DND-41 (cell line): ENCODE measurements around the gene TMEM38A.

Source experiments
- ATAC-seq: fragments of 200-7000 bp; cut with Tn5 transposase; 3 replicates; pipeline ENCODE4 v1.9.1; 2021; ENCODE audit warnings: low read depth; ENCODE audit not compliant: insufficient read depth
- DNase-seq: peaks from one replicate; pipeline ENCODE4 v3.0.0-alpha.2; 2020
- H2AFZ ChIP-seq: 2 replicates; pipeline ENCODE4 v1.6.0; 2012; ENCODE audit warnings: low read depth, low read length
- H3K27ac ChIP-seq: 2 replicates; pipeline ENCODE4 v1.5.1; 2012; ENCODE audit warnings: low read length, inconsistent platforms
- H3K27me3 ChIP-seq: fragments of 200-600 bp; sonication (generic); 2 replicates; pipeline ENCODE4 v1.6.0; 2012; ENCODE audit warnings: low read length, mild to moderate bottlenecking, inconsistent platforms; ENCODE audit not compliant: insufficient read depth, poor library complexity
- H3K36me3 ChIP-seq: 2 replicates; pipeline ENCODE4 v1.5.1; 2012; ENCODE audit warnings: low read length, inconsistent platforms; ENCODE audit not compliant: insufficient read depth
- H3K4me1 ChIP-seq: 2 replicates; pipeline ENCODE4 v1.5.1; 2012; ENCODE audit warnings: mild to moderate bottlenecking, low read length; ENCODE audit not compliant: insufficient read depth
- H3K4me2 ChIP-seq: 2 replicates; pipeline ENCODE4 v1.6.0; 2012; ENCODE audit warnings: mild to moderate bottlenecking, moderate library complexity, low read length, inconsistent platforms; ENCODE audit not compliant: insufficient read depth
- H3K4me3 ChIP-seq, 2 experiments: fragments of 200-600 bp in 1 of 2; shearing (Covaris generic) in 1 of 2; 2 replicates each; pipeline ENCODE4 v1.5.1; 2012 to 2016; ENCODE audit warnings: inconsistent platforms in 2 of 2, low read length in 2 of 2, mild to moderate bottlenecking in 2 of 2, low read depth in 1 of 2, moderate library complexity in 1 of 2
- H3K79me2 ChIP-seq: 2 replicates; pipeline ENCODE4 v1.6.0; 2012; ENCODE audit warnings: low read length, inconsistent platforms; ENCODE audit not compliant: insufficient read depth
- H3K9ac ChIP-seq: 2 replicates; pipeline ENCODE4 v1.6.0; 2012; ENCODE audit warnings: low read depth, mild to moderate bottlenecking, inconsistent platforms, low read length, moderate library complexity
- H3K9me3 ChIP-seq: 2 replicates; pipeline ENCODE4 v1.5.1; 2012; ENCODE audit warnings: low read length, moderate library complexity, mild to moderate bottlenecking, inconsistent platforms; ENCODE audit not compliant: insufficient read depth, severe bottlenecking
- H4K20me1 ChIP-seq: 2 replicates; pipeline ENCODE4 v1.6.0; 2012; ENCODE audit warnings: low read length; ENCODE audit not compliant: insufficient read depth
- EZH2 ChIP-seq: IDR thresholded peaks from 3 replicates; pipeline ENCODE4 v1.6.1; 2012; ENCODE audit warnings: borderline replicate concordance, low read depth, mild to moderate bottlenecking, moderate library complexity, low read length, inconsistent platforms; ENCODE audit not compliant: severe bottlenecking
- TF ChIP-seq, protein P1 (sequence below): IDR thresholded peaks from 2 replicates; pipeline ENCODE4 v1.5.1; 2012; ENCODE audit warnings: borderline replicate concordance, low read length, moderate library complexity, mild to moderate bottlenecking; ENCODE audit not compliant: poor library complexity, severe bottlenecking; ENCODE audit errors: extremely low read depth

Gene TMEM38A

GRCh38 chr19:16628984-16629691 lies 31.8 kb upstream of the TMEM38A start:
- Histone ChIP-seq H3K9me3 (no peaks in the 10 kb centered on the region), H4K20me1 (peaks cover 36% of the 10 kb centered on the region), H3K27ac (peak overlapping the region; percentile 99), H3K9ac (peak overlapping the region; percentile 99), H3K79me2 (peaks cover 69% of the 10 kb centered on the region), H3K27me3 (no peaks in the 10 kb centered on the region), H3K36me3 (peaks cover 57% of the 10 kb centered on the region), H3K4me1 (peaks cover 47% of the 10 kb centered on the region), H3K4me3 (peak overlapping the region; percentile 79 to 89; a peak in 3 of 4 replicates), H3K4me2 (peak overlapping the region; percentile 78), H2AFZ (peak overlapping the region; percentile 95)
- TF ChIP-seq, protein P1, sequence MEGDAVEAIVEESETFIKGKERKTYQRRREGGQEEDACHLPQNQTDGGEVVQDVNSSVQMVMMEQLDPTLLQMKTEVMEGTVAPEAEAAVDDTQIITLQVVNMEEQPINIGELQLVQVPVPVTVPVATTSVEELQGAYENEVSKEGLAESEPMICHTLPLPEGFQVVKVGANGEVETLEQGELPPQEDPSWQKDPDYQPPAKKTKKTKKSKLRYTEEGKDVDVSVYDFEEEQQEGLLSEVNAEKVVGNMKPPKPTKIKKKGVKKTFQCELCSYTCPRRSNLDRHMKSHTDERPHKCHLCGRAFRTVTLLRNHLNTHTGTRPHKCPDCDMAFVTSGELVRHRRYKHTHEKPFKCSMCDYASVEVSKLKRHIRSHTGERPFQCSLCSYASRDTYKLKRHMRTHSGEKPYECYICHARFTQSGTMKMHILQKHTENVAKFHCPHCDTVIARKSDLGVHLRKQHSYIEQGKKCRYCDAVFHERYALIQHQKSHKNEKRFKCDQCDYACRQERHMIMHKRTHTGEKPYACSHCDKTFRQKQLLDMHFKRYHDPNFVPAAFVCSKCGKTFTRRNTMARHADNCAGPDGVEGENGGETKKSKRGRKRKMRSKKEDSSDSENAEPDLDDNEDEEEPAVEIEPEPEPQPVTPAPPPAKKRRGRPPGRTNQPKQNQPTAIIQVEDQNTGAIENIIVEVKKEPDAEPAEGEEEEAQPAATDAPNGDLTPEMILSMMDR: no peak
- no peak for TF ChIP-seq EZH2
- peak; percentile 70 for DNase-seq
- ATAC-seq: peak; percentile 50

- DNase-seq (no peak), ATAC-seq (no peak)
- Histone ChIP-seq H3K4me3 (no peak overlapping the region), H3K27me3 (no peaks in the 10 kb centered on the region), H3K9ac (no peak overlapping the region), H2AFZ (no peak overlapping the region), H3K4me2 (no peak overlapping the region), H3K9me3 (no peaks in the 10 kb centered on the region), H3K36me3 (peaks cover 52% of the 10 kb centered on the region), H4K20me1 (peaks cover 21% of the 10 kb centered on the region), H3K27ac (no peak overlapping the region), H3K4me1 (peaks cover 35% of the 10 kb centered on the region), H3K79me2 (peaks cover 68% of the 10 kb centered on the region)
- no peak for TF ChIP-seq EZH2
- TF ChIP-seq, protein P1: no peak
These were observed 29.5 kb upstream of the TMEM38A start for GRCh38 chr19:16631465-16631864.

DNA sequence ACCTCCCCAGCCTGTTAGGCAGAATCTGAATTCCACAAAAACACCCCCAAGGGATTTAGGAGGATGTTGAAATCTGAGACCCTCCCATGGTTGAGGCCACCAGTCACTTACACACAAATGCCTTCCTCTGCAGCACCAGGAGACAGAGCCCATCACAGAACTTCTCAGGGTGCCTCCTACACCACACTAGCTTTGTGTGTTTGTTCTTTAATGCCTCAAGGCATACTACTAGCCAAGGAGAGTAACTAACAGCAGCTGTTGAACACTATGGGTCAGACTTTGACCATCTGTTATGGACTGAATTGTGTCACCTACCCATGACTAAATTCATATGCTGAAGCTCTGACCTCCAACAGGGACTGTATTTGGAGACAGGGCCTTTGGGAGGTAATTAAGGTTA lies 23.4 kb upstream of the TMEM38A start:
- Histone ChIP-seq H3K9ac (no peak overlapping the region), H4K20me1 (peaks cover 30% of the 10 kb centered on the region), H3K27me3 (no peaks in the 10 kb centered on the region), H3K4me3 (no peak overlapping the region), H3K4me1 (peaks cover 7% of the 10 kb centered on the region), H3K36me3 (peaks cover 69% of the 10 kb centered on the region), H3K27ac (peak overlapping the region; percentile 47; the same call in 1 of the 2 replicates), H2AFZ (no peak overlapping the region), H3K79me2 (peaks cover 88% of the 10 kb centered on the region), H3K4me2 (no peak overlapping the region), H3K9me3 (no peaks in the 10 kb centered on the region)
- TF ChIP-seq, protein P1: no peak
- no peak for TF ChIP-seq EZH2
- no peak for ATAC-seq
- DNase-seq: no peak
